Thyroid gland (tissue), 4 donors: ENCODE measurements around the gene SNX27. TPM values are rescaled to one million over a fixed set of nuclear protein-coding genes. Genes with fewer than 3 reads are reported as not detected.
"Not testable (repeated sequence)": the region's sequence is repeated elsewhere in the genome, so short reads cannot be mapped to it uniquely, and the experiment has no call there.

ENCODE experiments used
- DNase-seq, 2 donors: peaks; one replicate each; pipeline ENCODE4 v3.0.0-alpha.2; 2019
- H3K27ac ChIP-seq, 3 donors: fragments of 200-600 bp; sonication (generic); 1 replicate in 2 of 3; 2 replicates in 1 of 3; pipeline ENCODE4 v1.5.1; 2016 to 2019; ENCODE audit warnings: mild to moderate bottlenecking in 1 of 3, moderate library complexity in 1 of 3
- H3K27me3 ChIP-seq: fragments of 200-600 bp; sonication (generic); one replicate; pipeline ENCODE4 v1.5.1; 2019
- H3K36me3 ChIP-seq, 2 donors: fragments of 200-600 bp; sonication (generic); one replicate each; pipeline ENCODE4 v1.5.1; 2016 to 2019
- H3K4me1 ChIP-seq, 2 donors: fragments of 200-600 bp; sonication (generic); one replicate each; pipeline ENCODE4 v1.5.1; 2017 to 2019
- H3K4me3 ChIP-seq, 3 donors: fragments of 200-600 bp; sonication (generic); replicated peaks in 1 of 3; 1 replicate in 2 of 3; 2 replicates in 1 of 3; pipeline ENCODE4 v1.5.1; 2016; ENCODE audit warnings: mild to moderate bottlenecking in 1 of 3
- H3K9me3 ChIP-seq: fragments of 200-600 bp; sonication (generic); one replicate; pipeline ENCODE4 v1.5.1; 2017
- POLR2A ChIP-seq, 2 donors: fragments of 450-650 bp; IDR thresholded peaks; one replicate each; pipeline ENCODE4 v1.6.1; 2017; ENCODE audit warnings: antibody characterized with exemption in 2 of 2, mild to moderate bottlenecking in 2 of 2, moderate library complexity in 1 of 2
- WGBS, 2 donors: methylation state at CpG; one replicate each; pipeline ENCODE4 v1.1.5; 2017; 5-methylcytosine and 5-hydroxymethylcytosine counted together
- intact Hi-C: fragments of 100-400 bp; cut with DNase I; formaldehyde crosslinking; loops from one replicate; pipeline ENCODE4 v1.15.1; 2023
- total RNA-seq, 4 donors: library from RNA; depleted of rRNA; stranded (reverse); fragments of >200 nt; gene quantifications; one replicate each; pipeline ENCODE4 v1.2.3, GENCODE V29; 2016
- TF ChIP-seq, protein P1 (sequence below), 6 experiments: fragments of 200-600 bp in 3 of 6; fragments of 450-650 bp in 3 of 6; sonication (generic) in 3 of 6; IDR thresholded peaks; one replicate each; pipeline ENCODE4 v1.5.1; 2016 to 2019; ENCODE audit warnings: antibody characterized with exemption in 6 of 6, mild to moderate bottlenecking in 2 of 6, inconsistent platforms in 1 of 6, moderate library complexity in 1 of 6

Gene SNX27
- total RNA-seq, 4 donors from 2014 or later, result 33.8 to 43.4 (median 37.9) TPM

DNA sequence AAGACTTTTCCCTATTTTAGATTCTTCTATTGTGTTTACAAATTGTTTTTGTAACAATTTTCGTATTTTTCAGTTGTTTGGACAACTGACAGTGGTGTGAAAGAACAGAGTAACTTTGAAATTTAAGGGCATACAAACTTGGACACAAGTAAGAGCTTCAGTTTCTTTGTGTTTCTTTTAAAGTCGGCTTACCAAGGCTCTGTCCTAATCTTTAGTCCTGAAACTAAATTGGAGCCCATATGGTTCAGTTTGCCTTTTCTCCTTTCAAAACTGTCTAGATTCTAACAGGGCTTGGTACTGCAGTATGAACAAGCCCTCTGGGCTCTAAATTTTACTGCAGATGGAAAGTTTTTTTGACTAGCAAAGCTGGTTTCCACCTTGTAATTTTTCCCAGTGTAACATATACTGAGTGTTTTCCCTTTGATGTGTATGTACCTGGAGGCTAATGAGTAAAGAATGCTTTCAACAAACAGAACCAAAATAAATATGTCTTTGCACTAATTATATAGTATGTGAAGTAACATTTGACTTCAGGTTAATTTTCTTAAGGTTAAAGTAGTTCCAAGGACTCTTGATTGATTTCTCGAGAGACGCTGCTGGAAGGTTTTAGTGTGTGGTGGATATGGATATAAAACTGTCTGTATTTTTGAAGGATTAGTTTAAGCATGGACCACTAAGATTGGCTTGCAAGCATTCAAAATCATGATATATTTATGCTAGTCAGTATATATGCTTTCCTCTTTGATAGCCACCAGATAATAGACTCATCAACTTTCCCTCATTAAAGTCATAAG lies 4.1 kb downstream of the SNX27 start:
- no peak for DNase-seq
- WGBS, 2 donors, result 77 to 80% methylated on average over 4 of the region's 4 CpGs
- intact Hi-C loops, result no loop called here
- Histone ChIP-seq H3K4me3 (no peak overlapping the region), H3K36me3 (no peaks in the 10 kb centered on the region), H3K27ac (no peak overlapping the region), H3K9me3 (no peaks in the 10 kb centered on the region), H3K4me1 (peaks cover 4 to 33% of the 10 kb centered on the region in 2 donors), H3K27me3 (no peaks in the 10 kb centered on the region)
- TF ChIP-seq, protein P1, sequence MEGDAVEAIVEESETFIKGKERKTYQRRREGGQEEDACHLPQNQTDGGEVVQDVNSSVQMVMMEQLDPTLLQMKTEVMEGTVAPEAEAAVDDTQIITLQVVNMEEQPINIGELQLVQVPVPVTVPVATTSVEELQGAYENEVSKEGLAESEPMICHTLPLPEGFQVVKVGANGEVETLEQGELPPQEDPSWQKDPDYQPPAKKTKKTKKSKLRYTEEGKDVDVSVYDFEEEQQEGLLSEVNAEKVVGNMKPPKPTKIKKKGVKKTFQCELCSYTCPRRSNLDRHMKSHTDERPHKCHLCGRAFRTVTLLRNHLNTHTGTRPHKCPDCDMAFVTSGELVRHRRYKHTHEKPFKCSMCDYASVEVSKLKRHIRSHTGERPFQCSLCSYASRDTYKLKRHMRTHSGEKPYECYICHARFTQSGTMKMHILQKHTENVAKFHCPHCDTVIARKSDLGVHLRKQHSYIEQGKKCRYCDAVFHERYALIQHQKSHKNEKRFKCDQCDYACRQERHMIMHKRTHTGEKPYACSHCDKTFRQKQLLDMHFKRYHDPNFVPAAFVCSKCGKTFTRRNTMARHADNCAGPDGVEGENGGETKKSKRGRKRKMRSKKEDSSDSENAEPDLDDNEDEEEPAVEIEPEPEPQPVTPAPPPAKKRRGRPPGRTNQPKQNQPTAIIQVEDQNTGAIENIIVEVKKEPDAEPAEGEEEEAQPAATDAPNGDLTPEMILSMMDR (IDR thresholded peaks at IDR 0.05), result no peak
- no peak for TF ChIP-seq POLR2A (IDR thresholded peaks at IDR 0.05)

DNA sequence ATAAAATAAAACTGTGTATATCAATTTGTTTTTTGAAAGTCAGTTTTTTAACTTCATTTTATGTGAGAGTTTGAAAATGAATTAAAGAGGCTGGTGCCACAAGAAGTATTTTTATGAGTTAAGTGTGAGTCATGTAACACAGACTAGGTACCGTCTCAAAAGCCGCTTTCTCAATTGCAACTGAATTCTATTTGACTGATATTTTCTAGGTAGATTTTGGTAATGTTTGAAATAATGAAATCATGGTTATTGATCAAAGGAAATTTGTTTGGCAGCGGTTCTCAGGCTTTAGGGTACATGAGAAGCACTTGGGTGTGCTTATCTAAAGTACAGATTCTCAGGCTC lies 4.6 kb downstream of the SNX27 start:
- Histone ChIP-seq H3K9me3 (no peaks in the 10 kb centered on the region), H3K27ac (no peak overlapping the region), H3K36me3 (no peaks in the 10 kb centered on the region), H3K4me3 (no peak overlapping the region), H3K4me1 (peaks cover 5 to 33% of the 10 kb centered on the region in 2 donors), H3K27me3 (no peaks in the 10 kb centered on the region)
- whole genome bisulfite sequencing, 2 donors, result 91 to 97% methylated on average over 3 of the region's 3 CpGs
- TF ChIP-seq, protein P1 (IDR thresholded peaks at IDR 0.05), result no peak
- TF ChIP-seq POLR2A (IDR thresholded peaks at IDR 0.05), result no peak
- no peak for DNase-seq
- intact Hi-C loops, result no loop called here

DNA sequence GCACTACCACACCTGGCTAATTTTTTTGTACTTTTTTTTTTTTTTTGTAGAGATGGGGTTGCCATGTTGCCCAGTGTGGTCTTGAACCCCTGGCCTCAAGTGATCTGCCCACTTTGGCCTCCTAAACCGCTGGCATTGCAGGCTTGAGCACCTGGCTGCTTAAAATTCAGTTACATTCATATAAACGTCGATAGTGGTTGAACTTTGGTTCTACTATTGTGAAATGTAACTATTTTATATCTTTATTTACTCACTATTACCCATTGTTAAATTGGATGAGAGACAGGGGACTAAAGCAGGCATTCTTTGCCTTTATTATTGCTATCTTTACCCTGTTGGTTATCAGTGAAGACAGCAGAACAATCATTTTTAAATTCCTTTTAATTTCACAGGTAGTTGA lies 6.2 kb downstream of the SNX27 start:
- H3K27ac ChIP-seq, result no peak overlapping the region
- H3K9me3 ChIP-seq, result no peaks in the 10 kb centered on the region
- no peak for DNase-seq
- no peak overlapping the region for H3K4me3 ChIP-seq
- H3K36me3 ChIP-seq, result no peaks in the 10 kb centered on the region
- intact Hi-C loops, result no loop called here
- peaks cover 6 to 31% of the 10 kb centered on the region in 2 donors for H3K4me1 ChIP-seq
- WGBS, 2 donors, result 92 to 96% methylated on average over 3 of the region's 3 CpGs
- no peak for TF ChIP-seq POLR2A (IDR thresholded peaks at IDR 0.05)
- TF ChIP-seq, protein P1 (IDR thresholded peaks at IDR 0.05), result no peak
- no peaks in the 10 kb centered on the region for H3K27me3 ChIP-seq

DNA sequence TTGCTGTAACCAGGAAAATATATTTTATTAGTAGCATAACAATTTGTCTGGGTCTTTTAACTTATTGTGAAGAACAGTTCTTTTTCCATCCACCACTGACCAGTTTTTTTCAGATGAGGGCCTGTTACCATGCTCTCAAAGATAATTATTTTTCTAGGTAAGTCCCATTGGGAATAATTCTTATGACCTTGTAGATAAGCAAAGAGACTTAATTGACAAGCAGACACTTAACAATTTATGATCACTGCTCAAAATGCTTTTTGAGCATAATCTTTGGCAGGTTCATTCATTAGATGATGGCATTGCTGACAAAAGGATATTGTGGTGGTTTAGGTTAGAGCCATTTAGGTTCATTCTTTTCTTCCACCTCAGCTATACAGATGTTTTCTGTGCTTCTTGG lies 6.6 kb downstream of the SNX27 start:
- Histone ChIP-seq H3K4me3 (no peak overlapping the region), H3K36me3 (no peaks in the 10 kb centered on the region), H3K4me1 (peaks cover 6 to 26% of the 10 kb centered on the region in 2 donors), H3K9me3 (no peaks in the 10 kb centered on the region), H3K27me3 (no peaks in the 10 kb centered on the region), H3K27ac (no peak overlapping the region)
- DNase-seq, result no peak
- no peak for TF ChIP-seq POLR2A (IDR thresholded peaks at IDR 0.05)
- TF ChIP-seq, protein P1 (IDR thresholded peaks at IDR 0.05), result no peak
- intact Hi-C loops, result no loop called here

DNA sequence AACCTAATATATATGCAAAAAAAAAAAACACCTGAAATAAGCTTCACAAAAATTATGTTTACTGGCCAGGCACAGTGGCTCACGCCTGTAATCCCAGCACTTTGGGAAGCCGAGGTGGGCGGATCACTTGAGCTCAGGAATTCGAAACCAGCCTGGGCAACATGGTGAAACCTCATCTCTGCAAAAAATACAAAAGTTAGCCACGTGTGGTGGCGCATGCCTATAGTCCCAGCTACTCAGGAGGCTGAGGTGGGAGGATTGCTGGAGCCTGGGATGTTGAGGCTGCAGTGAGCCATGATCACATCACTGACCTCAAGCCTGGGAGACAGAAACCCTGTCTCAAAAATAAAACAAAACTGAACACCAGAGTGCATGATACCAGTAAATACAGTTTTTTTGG lies 7.1 kb downstream of the SNX27 start:
- H3K4me3 ChIP-seq, H3K36me3 ChIP-seq, H3K9me3 ChIP-seq, DNase-seq, H3K27me3 ChIP-seq, intact Hi-C loops: not testable (repeated sequence)
- peaks cover 6 to 22% of the 10 kb centered on the region in 2 donors for H3K4me1 ChIP-seq
- peak overlapping the region in 2 of 3 donors; percentile 9 to 18 for H3K27ac ChIP-seq
- WGBS, 2 donors, result 88% methylated on average over 6 of the region's 6 CpGs
